H1 (cell line): Measurements from ENCODE around the gene STK33. TPM values are rescaled to one million over a fixed set of nuclear protein-coding genes. Genes with fewer than 3 reads are reported as not detected.

ENCODE experiments used
- CTCF ChIA-PET: fragments of 300-600 bp; sonication (Branson Sonifier 250); formaldehyde crosslinking; loops from one replicate; lab custom pipeline; 2021; ENCODE audit not compliant: partially characterized antibody; lab: Charles Lee
- POLR2A ChIA-PET: fragments of 300-600 bp; sonication (Branson Sonifier 250); formaldehyde crosslinking; loops from one replicate; lab custom pipeline; 2021; ENCODE audit warnings: inconsistent platforms; ENCODE audit not compliant: partially characterized antibody; lab: Charles Lee
- DNase-seq, 2 experiments: peaks; one replicate each; pipeline versions ENCODE4 v3.0.0 to v3.0.0-alpha.2; 2010 to 2022; ENCODE audit warnings: low spot score in 2 of 2, low read depth in 1 of 2, mixed read lengths in 1 of 2
- FAIRE-seq: peaks from 2 replicates; lab custom pipeline; 2011; peaks lifted over from hg19 to GRCh38; lab: Jason Lieb, UNC
- H2AFZ ChIP-seq: 2 replicates; pipeline ENCODE4 v1.8.1; 2012; ENCODE audit warnings: low read length, inconsistent platforms
- H2AK5ac ChIP-seq: 2 replicates; pipeline ENCODE4 v1.6.1; 2013; ENCODE audit warnings: low read depth, low read length
- H2BK120ac ChIP-seq: replicated peaks from 2 replicates; pipeline ENCODE3; 2013; ENCODE audit warnings: low read depth, low read length, inconsistent platforms
- H2BK12ac ChIP-seq: 2 replicates; pipeline ENCODE4 v1.6.1; 2013; ENCODE audit warnings: low read depth, low read length
- H2BK15ac ChIP-seq: 2 replicates; pipeline ENCODE4 v1.6.1; 2013; ENCODE audit warnings: low read length
- H2BK20ac ChIP-seq: 2 replicates; pipeline ENCODE4 v1.6.1; 2013; ENCODE audit warnings: low read length
- H2BK5ac ChIP-seq: 2 replicates; pipeline ENCODE4 v1.6.1; 2013; ENCODE audit warnings: low read depth, low read length
- H3K14ac ChIP-seq: 2 replicates; pipeline ENCODE4 v1.6.1; 2013; ENCODE audit warnings: inconsistent platforms; ENCODE audit not compliant: insufficient read length
- H3K18ac ChIP-seq: 2 replicates; pipeline ENCODE4 v1.6.1; 2013; ENCODE audit warnings: low read length; ENCODE audit errors: extremely low read depth
- H3K23ac ChIP-seq: 2 replicates; pipeline ENCODE4 v1.6.1; 2013; ENCODE audit warnings: inconsistent platforms; ENCODE audit not compliant: insufficient read length
- H3K23me2 ChIP-seq: 2 replicates; pipeline ENCODE4 v1.6.1; 2013; ENCODE audit warnings: low read depth, low read length
- H3K27ac ChIP-seq: 2 replicates; pipeline ENCODE4 v1.6.1; 2011; ENCODE audit warnings: low read depth, low read length, inconsistent platforms
- H3K27me3 ChIP-seq, 4 experiments: replicated peaks in 1 of 4; 1 replicate in 1 of 4; 2 replicates in 3 of 4; pipeline versions ENCODE4 v1.6.1 to v1.8.1; 2011 to 2013; ENCODE audit warnings: low read length in 3 of 4, mild to moderate bottlenecking in 3 of 4, inconsistent platforms in 2 of 4, mixed read lengths in 2 of 4, moderate library complexity in 1 of 4; ENCODE audit not compliant: control insufficient read depth in 3 of 4, insufficient read depth in 3 of 4; ENCODE audit errors: extremely low read depth in 1 of 4
- H3K36me3 ChIP-seq, 4 experiments: 2 replicates each; pipeline versions ENCODE4 v1.6.1 to v1.8.1; 2011 to 2013; ENCODE audit warnings: mild to moderate bottlenecking in 4 of 4, low read length in 3 of 4, moderate library complexity in 2 of 4, control low read depth in 1 of 4, inconsistent platforms in 1 of 4; ENCODE audit not compliant: insufficient read depth in 4 of 4, control insufficient read depth in 2 of 4
- H3K4ac ChIP-seq: replicated peaks from 2 replicates; pipeline ENCODE3; 2013; ENCODE audit warnings: low read length, low read depth, mixed read lengths, inconsistent platforms; ENCODE audit not compliant: insufficient read length
- H3K4me1 ChIP-seq, 4 experiments: replicated peaks in 1 of 4; 1 replicate in 1 of 4; 2 replicates in 3 of 4; pipeline versions ENCODE4 v1.6.1 to v1.8.1; 2011 to 2013; ENCODE audit warnings: low read length in 3 of 4, inconsistent platforms in 2 of 4, mixed read lengths in 1 of 4; ENCODE audit not compliant: insufficient read depth in 4 of 4, control insufficient read depth in 3 of 4
- H3K4me2 ChIP-seq, 2 experiments: 2 replicates each; pipeline versions ENCODE4 v1.6.1 to v1.8.1; 2011 to 2013; ENCODE audit warnings: low read depth in 2 of 2, low read length in 2 of 2, control low read depth in 1 of 2, inconsistent platforms in 1 of 2, mild to moderate bottlenecking in 1 of 2; ENCODE audit not compliant: insufficient read depth in 1 of 2
- H3K4me3 ChIP-seq, 4 experiments: fragments of 200-600, 300-600 bp in 1 of 4; sonication (generic), shearing (Covaris generic), sonication (Bioruptor Twin) in 1 of 4; 2 replicates each; pipeline versions ENCODE4 v1.5.1 to v1.8.1; 2011 to 2016; ENCODE audit warnings: low read length in 4 of 4, low read depth in 3 of 4, control low read depth in 2 of 4, inconsistent platforms in 2 of 4, mild to moderate bottlenecking in 2 of 4, mixed read lengths in 1 of 4, moderate library complexity in 1 of 4; ENCODE audit not compliant: insufficient read depth in 2 of 4; ENCODE audit errors: extremely low read depth in 1 of 4
- H3K56ac ChIP-seq: replicated peaks from 2 replicates; pipeline ENCODE3; 2013; ENCODE audit warnings: low read depth, mild to moderate bottlenecking, mixed read lengths, low read length, inconsistent platforms; ENCODE audit not compliant: insufficient read length
- H3K79me1 ChIP-seq: 2 replicates; pipeline ENCODE4 v1.6.1; 2013; ENCODE audit warnings: low read depth, low read length, control low read depth
- H3K79me2 ChIP-seq, 2 experiments: 2 replicates each; pipeline versions ENCODE4 v1.6.1 to v1.8.1; 2012 to 2013; ENCODE audit warnings: low read length in 2 of 2, mild to moderate bottlenecking in 2 of 2, inconsistent platforms in 1 of 2; ENCODE audit not compliant: insufficient read depth in 2 of 2, control insufficient read depth in 1 of 2
- H3K9ac ChIP-seq, 4 experiments: replicated peaks in 1 of 4; 1 replicate in 1 of 4; 2 replicates in 3 of 4; pipeline versions ENCODE4 v1.6.1 to v1.8.1; 2011 to 2013; ENCODE audit warnings: low read depth in 3 of 4, low read length in 3 of 4, control low read depth in 2 of 4, mild to moderate bottlenecking in 2 of 4, moderate library complexity in 2 of 4, inconsistent platforms in 1 of 4; ENCODE audit errors: extremely low read depth in 1 of 4
- H3K9me3 ChIP-seq, 2 experiments: 2 replicates each; pipeline versions ENCODE4 v1.6.1 to v1.8.1; 2012 to 2013; ENCODE audit warnings: mild to moderate bottlenecking in 2 of 2, moderate library complexity in 2 of 2, control low read depth in 1 of 2, inconsistent platforms in 1 of 2, low read depth in 1 of 2, low read length in 1 of 2, mixed read lengths in 1 of 2; ENCODE audit not compliant: insufficient read depth in 2 of 2
- H4K20me1 ChIP-seq, 2 experiments: replicated peaks in 1 of 2; 2 replicates each; pipeline versions ENCODE3 to v1.8.1; 2011 to 2013; ENCODE audit warnings: inconsistent platforms in 2 of 2, low read length in 2 of 2, mild to moderate bottlenecking in 1 of 2; ENCODE audit not compliant: insufficient read depth in 2 of 2, control insufficient read depth in 1 of 2
- H4K5ac ChIP-seq: 2 replicates; pipeline ENCODE4 v1.6.1; 2013; ENCODE audit warnings: low read length, low read depth, mixed read lengths, inconsistent platforms; ENCODE audit not compliant: insufficient read length
- H4K8ac ChIP-seq: 2 replicates; pipeline ENCODE4 v1.8.0; 2013; ENCODE audit warnings: mild to moderate bottlenecking, moderate library complexity, low read length, inconsistent platforms; ENCODE audit not compliant: insufficient read depth; ENCODE audit errors: extremely low read depth
- H4K91ac ChIP-seq: replicated peaks from 2 replicates; pipeline ENCODE3; 2013; ENCODE audit warnings: low read length, mixed read lengths, inconsistent platforms; ENCODE audit not compliant: insufficient read length
- CEBPB ChIP-seq: IDR thresholded peaks from 2 replicates; pipeline ENCODE4 v1.6.1; 2012; ENCODE audit warnings: low read depth, low read length
- EGR1 ChIP-seq: IDR thresholded peaks from 2 replicates; pipeline ENCODE4 v1.6.1; 2011; ENCODE audit warnings: low read depth, low read length, borderline replicate concordance
- GABPA ChIP-seq: IDR thresholded peaks from 2 replicates; pipeline ENCODE4 v1.6.1; 2011; ENCODE audit warnings: mild to moderate bottlenecking, low read length, moderate library complexity, borderline replicate concordance; ENCODE audit not compliant: insufficient read depth
- HDAC2 ChIP-seq, 2 experiments: fragments of 300-600 bp in 1 of 2; sonication (generic) in 1 of 2; IDR thresholded peaks; 2 replicates each; pipeline ENCODE4 v1.6.1; 2011 to 2012; ENCODE audit warnings: low read depth in 2 of 2, low read length in 2 of 2, mild to moderate bottlenecking in 2 of 2, moderate library complexity in 2 of 2, borderline replicate concordance in 1 of 2, inconsistent platforms in 1 of 2
- JUN ChIP-seq: IDR thresholded peaks from 2 replicates; pipeline ENCODE4 v1.6.1; 2011; ENCODE audit warnings: low read depth, mild to moderate bottlenecking, improper control_type of control experiment, low read length
- KDM5A ChIP-seq: fragments of 200-600 bp; IDR thresholded peaks from 2 replicates; pipeline ENCODE4 v1.7.1; 2012; ENCODE audit warnings: mild to moderate bottlenecking, low read length, inconsistent platforms, mixed read lengths
- MAX ChIP-seq: IDR thresholded peaks from 2 replicates; pipeline ENCODE4 v1.6.1; 2012; ENCODE audit warnings: inconsistent platforms
- WGBS, 2 experiments: shearing (Covaris generic) in 1 of 2; methylation state at CpG; one replicate each; pipeline versions ENCODE4 v1.1.6 to v1.1.7; 2013 to 2015; ENCODE audit warnings: low lambda C conversion rate in 2 of 2, mixed read lengths in 2 of 2, inconsistent platforms in 1 of 2, low coverage in 1 of 2, missing lambda C conversion rate in 1 of 2; ENCODE audit not compliant: insufficient replicate concordance in 2 of 2, insufficient coverage in 1 of 2, insufficient read length in 1 of 2; ENCODE audit errors: extremely low coverage in 1 of 2, missing lambda C conversion rate in 1 of 2; 5-methylcytosine and 5-hydroxymethylcytosine counted together
- polyA plus RNA-seq, 7 experiments: library from polyadenylated mRNA; depleted of rRNA in 3 of 7; stranded (reverse) in 5 of 7; unstranded in 2 of 7; fragments of >200 nt in 5 of 7; fragments of 200-250 nt in 2 of 7; gene quantifications; 1 replicate in 5 of 7; 2 replicates in 1 of 7; 4 replicates in 1 of 7; pipeline versions ENCODE4 v1.2.1 to v1.2.3, GENCODE V29; 2011 to 2013; ENCODE audit warnings: missing spikeins in 2 of 7, mixed read lengths in 2 of 7
- total RNA-seq: library from RNA; stranded (reverse); fragmentation: NEBNext Ultra II Directional; extraction: Animal tissue kit (Norgen Biotek cat#: 25700); gene quantifications from 2 replicates; pipeline ENCODE4 v1.2.1, GENCODE V29; 2021
- TF ChIP-seq, protein P1 (sequence below): IDR thresholded peaks from 2 replicates; pipeline ENCODE4 v1.6.1; 2012; ENCODE audit warnings: inconsistent platforms

Gene STK33
- total and polyA plus RNA-seq, 2 of the 8 experiments (the other 6 are each of a cell fraction or from before 2014, with no cell fraction given): 8.8 to 25.1 TPM

DNA sequence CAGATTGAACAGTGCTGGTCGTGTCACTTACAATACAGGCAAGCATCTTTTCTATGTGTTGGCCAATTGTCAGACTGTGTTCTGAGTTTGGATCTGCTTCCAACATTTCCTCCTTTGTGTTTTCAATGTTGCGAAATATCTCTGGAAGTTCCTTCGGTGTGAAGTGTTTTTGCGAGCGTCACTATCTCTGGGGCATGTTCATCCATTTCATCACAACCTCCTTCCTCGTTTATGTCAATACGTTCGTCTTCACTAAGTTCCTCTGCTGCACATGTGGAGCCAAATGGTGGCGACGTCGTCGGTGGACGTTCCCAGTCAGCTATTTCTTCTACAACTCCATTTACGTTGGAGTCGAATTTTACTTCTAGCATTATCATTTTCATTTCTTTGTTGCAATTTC, 230.1 kb downstream of the STK33 start:
- Histone ChIP-seq H3K9ac (no peak overlapping the region), H3K4me2 (no peak overlapping the region), H2AK5ac (no peak overlapping the region), H3K56ac (no peak overlapping the region), H3K23me2 (no peaks in the 10 kb centered on the region), H3K4me3 (no peak overlapping the region), H4K91ac (no peak overlapping the region), H2BK12ac (no peak overlapping the region), H4K20me1 (no peaks in the 10 kb centered on the region), H3K27me3 (no peaks in the 10 kb centered on the region), H3K79me1 (no peaks in the 10 kb centered on the region; the same call in 1 of the 2 replicates), H3K79me2 (no peaks in the 10 kb centered on the region), H3K9me3 (no peaks in the 10 kb centered on the region), H4K5ac (no peak overlapping the region), H4K8ac (no peak overlapping the region), H3K27ac (no peak overlapping the region), H3K18ac (no peak overlapping the region), H3K36me3 (no peaks in the 10 kb centered on the region), H2AFZ (no peak overlapping the region), H2BK5ac (no peak overlapping the region), H3K14ac (no peak overlapping the region), H3K4me1 (no peaks in the 10 kb centered on the region), H2BK15ac (no peak overlapping the region), H2BK120ac (no peak overlapping the region), H2BK20ac (no peak overlapping the region), H3K4ac (no peak overlapping the region), H3K23ac (no peak overlapping the region)
- CTCF ChIA-PET: interaction anchor here (0.6 to 3.3 kb wide), 6 partner anchors 8 to 204 kb away, joined by 3 to 17 read pairs (median 4); no protein-coding TSS in a partner anchor
- TF ChIP-seq GABPA (no peak), CEBPB (peak; percentile 83), EGR1 (no peak), HDAC2 (IDR thresholded peaks at IDR 0.05; ENCODE audit: borderline replicate concordance in 1 of 2, low read depth in 2 of 2, low read length in 2 of 2) (no peak), MAX (no peak), JUN (no peak), KDM5A (no peak)
- TF ChIP-seq, protein P1, sequence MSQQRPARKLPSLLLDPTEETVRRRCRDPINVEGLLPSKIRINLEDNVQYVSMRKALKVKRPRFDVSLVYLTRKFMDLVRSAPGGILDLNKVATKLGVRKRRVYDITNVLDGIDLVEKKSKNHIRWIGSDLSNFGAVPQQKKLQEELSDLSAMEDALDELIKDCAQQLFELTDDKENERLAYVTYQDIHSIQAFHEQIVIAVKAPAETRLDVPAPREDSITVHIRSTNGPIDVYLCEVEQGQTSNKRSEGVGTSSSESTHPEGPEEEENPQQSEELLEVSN: no peak
- 91% methylated on average over 15 of the region's 15 CpGs; no CpG with 5 or more reads in 1 of the 2 experiments for WGBS, 2 experiments
- DNase-seq (no peak), FAIRE-seq (no peak)
- POLR2A ChIA-PET: no interaction called here
